C4-2B (cell line): Measurements from ENCODE around the gene PILRB.

Experiments used
- ZFX ChIP-seq: fragments of 450-650 bp; IDR thresholded peaks from 2 replicates; pipeline ENCODE4 v1.6.1; 2017
- TF ChIP-seq, protein P1 (sequence below): fragments of 450-650 bp; conservative IDR thresholded peaks from 2 replicates; pipeline ENCODE4 v1.5.1; 2017; ENCODE audit warnings: mild to moderate bottlenecking

DNA sequence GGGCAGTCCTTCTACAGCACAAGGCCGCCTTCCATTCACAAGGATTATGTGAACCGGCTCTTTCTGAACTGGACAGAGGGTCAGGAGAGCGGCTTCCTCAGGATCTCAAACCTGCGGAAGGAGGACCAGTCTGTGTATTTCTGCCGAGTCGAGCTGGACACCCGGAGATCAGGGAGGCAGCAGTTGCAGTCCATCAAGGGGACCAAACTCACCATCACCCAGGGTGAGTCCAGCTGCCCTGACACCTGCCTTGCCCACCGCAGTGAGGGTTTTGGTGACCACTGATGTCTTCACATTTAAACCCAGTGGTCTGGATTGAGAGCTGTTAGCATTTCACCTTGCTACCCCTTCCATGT is 918 bp downstream of the PILRB start:
- no peak for TF ChIP-seq ZFX
- TF ChIP-seq, protein P1, sequence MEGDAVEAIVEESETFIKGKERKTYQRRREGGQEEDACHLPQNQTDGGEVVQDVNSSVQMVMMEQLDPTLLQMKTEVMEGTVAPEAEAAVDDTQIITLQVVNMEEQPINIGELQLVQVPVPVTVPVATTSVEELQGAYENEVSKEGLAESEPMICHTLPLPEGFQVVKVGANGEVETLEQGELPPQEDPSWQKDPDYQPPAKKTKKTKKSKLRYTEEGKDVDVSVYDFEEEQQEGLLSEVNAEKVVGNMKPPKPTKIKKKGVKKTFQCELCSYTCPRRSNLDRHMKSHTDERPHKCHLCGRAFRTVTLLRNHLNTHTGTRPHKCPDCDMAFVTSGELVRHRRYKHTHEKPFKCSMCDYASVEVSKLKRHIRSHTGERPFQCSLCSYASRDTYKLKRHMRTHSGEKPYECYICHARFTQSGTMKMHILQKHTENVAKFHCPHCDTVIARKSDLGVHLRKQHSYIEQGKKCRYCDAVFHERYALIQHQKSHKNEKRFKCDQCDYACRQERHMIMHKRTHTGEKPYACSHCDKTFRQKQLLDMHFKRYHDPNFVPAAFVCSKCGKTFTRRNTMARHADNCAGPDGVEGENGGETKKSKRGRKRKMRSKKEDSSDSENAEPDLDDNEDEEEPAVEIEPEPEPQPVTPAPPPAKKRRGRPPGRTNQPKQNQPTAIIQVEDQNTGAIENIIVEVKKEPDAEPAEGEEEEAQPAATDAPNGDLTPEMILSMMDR = no peak
